Loucy (cell line): ENCODE data around the gene CEP131.

ENCODE experiments used
- H2AFZ ChIP-seq: fragments of 200-600 bp; sonication (generic); 2 replicates; pipeline ENCODE4 v1.6.0; 2016; ENCODE audit warnings: antibody characterized with exemption, mild to moderate bottlenecking, low read length, moderate library complexity
- H3F3A ChIP-seq: fragments of 200-600 bp; 2 replicates; pipeline ENCODE4 v1.6.0; 2016; ENCODE audit warnings: antibody characterized with exemption, low read depth, mild to moderate bottlenecking
- H3K27me3 ChIP-seq: fragments of 200-600 bp; sonication (generic); 2 replicates; pipeline ENCODE4 v1.6.1; 2014; ENCODE audit warnings: low read length, mild to moderate bottlenecking; ENCODE audit not compliant: insufficient read depth, poor library complexity, severe bottlenecking
- H3K36me3 ChIP-seq: fragments of 200-600 bp; sonication (generic); 2 replicates; pipeline ENCODE4 v1.6.1; 2016; ENCODE audit warnings: low read length; ENCODE audit not compliant: insufficient read depth
- H3K4me1 ChIP-seq: fragments of 200-600 bp; sonication (generic); 2 replicates; pipeline ENCODE4 v1.5.1; 2014; ENCODE audit warnings: low read length, mild to moderate bottlenecking; ENCODE audit not compliant: insufficient read depth, poor library complexity, severe bottlenecking
- H3K4me2 ChIP-seq: fragments of 200-600 bp; sonication (generic); 2 replicates; pipeline ENCODE4 v1.6.0; 2014; ENCODE audit warnings: antibody characterized with exemption, low read length, low read depth, mild to moderate bottlenecking; ENCODE audit not compliant: poor library complexity, severe bottlenecking
- H3K4me3 ChIP-seq: fragments of 200-600 bp; sonication (generic); 2 replicates; pipeline ENCODE4 v1.5.1; 2014; ENCODE audit warnings: low read length, mild to moderate bottlenecking, mixed read lengths; ENCODE audit not compliant: poor library complexity, severe bottlenecking
- H3K79me2 ChIP-seq: fragments of 200-600 bp; sonication (generic); 2 replicates; pipeline ENCODE4 v1.6.1; 2014; ENCODE audit warnings: low read length; ENCODE audit not compliant: insufficient read depth
- H3K9ac ChIP-seq: fragments of 200-600 bp; sonication (generic); 2 replicates; pipeline ENCODE4 v1.6.0; 2014; ENCODE audit warnings: mild to moderate bottlenecking, low read depth, low read length, moderate library complexity; ENCODE audit not compliant: poor library complexity, severe bottlenecking
- H3K9me2 ChIP-seq: fragments of 200-600 bp; sonication (generic); replicated peaks from 2 replicates; pipeline ENCODE4 v1.6.1; 2016; ENCODE audit warnings: low read depth, low read length, mixed read lengths
- H3K9me3 ChIP-seq: fragments of 200-600 bp; sonication (generic); 2 replicates; pipeline ENCODE4 v1.6.1; 2014; ENCODE audit warnings: mild to moderate bottlenecking, antibody characterized with exemption, low read length, low read depth; ENCODE audit not compliant: insufficient read depth
- H4K20me1 ChIP-seq: fragments of 200-600 bp; sonication (generic); 2 replicates; pipeline ENCODE4 v1.6.0; 2014; ENCODE audit warnings: antibody characterized with exemption, low read length, mild to moderate bottlenecking; ENCODE audit not compliant: insufficient read depth, poor library complexity, severe bottlenecking
- CTCF ChIP-seq: fragments of 200-600 bp; sonication (generic); conservative IDR thresholded peaks from 2 replicates; pipeline ENCODE4 v1.5.1; 2014; ENCODE audit warnings: mild to moderate bottlenecking, antibody characterized with exemption, low read length
- EZH2phosphoT487 ChIP-seq: fragments of 200-600 bp; IDR thresholded peaks from 2 replicates; pipeline ENCODE4 v1.6.1; 2018; ENCODE audit warnings: antibody characterized with exemption, mild to moderate bottlenecking, moderate library complexity, borderline replicate concordance

Gene CEP131

GRCh38 chr17:81267390-81268067 lies 44.8 kb upstream of the CEP131 start:
- H3K36me3 ChIP-seq, result peaks cover 23% of the 10 kb centered on the region; the same call in 1 of the 2 replicates
- H3K27me3 ChIP-seq, result no peaks in the 10 kb centered on the region
- H3K4me2 ChIP-seq, result no peak overlapping the region
- no peaks in the 10 kb centered on the region for H3K9me3 ChIP-seq
- no peak for TF ChIP-seq CTCF
- no peak for TF ChIP-seq EZH2phosphoT487
- H3K9me2 ChIP-seq, result no peaks in the 10 kb centered on the region
- H3F3A ChIP-seq, result no peaks in the 10 kb centered on the region
- no peaks in the 10 kb centered on the region for H4K20me1 ChIP-seq
- peaks cover 17% of the 10 kb centered on the region for H3K4me1 ChIP-seq
- H3K9ac ChIP-seq, result no peak overlapping the region
- H2AFZ ChIP-seq, result no peak overlapping the region
- no peaks in the 10 kb centered on the region; the same call in 1 of the 2 replicates for H3K79me2 ChIP-seq
- no peak overlapping the region for H3K4me3 ChIP-seq

DNA sequence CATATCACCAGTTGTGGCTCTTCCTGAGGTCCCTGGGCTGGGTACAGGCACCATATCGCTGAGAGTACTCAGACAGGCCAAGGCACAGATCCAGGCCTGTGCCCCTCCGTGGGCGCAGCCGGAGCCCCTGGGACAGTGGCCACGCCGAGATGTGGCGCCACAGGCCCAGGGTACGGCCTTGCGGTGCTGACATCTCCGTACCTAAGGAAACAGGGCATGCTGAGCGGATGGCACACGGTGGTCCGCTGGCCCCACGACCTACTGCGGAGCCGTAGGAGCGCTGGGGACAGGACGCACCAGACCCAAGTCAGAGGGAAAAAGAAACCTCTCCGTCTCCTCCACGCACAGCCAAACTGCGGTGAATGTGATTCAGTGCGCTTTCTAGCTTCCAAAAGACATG lies 42.8 kb upstream of the CEP131 start:
- Histone ChIP-seq H2AFZ (no peak overlapping the region), H3K79me2 (no peaks in the 10 kb centered on the region; the same call in 1 of the 2 replicates), H3K36me3 (peaks cover 40% of the 10 kb centered on the region; the same call in 1 of the 2 replicates), H3K9me3 (no peaks in the 10 kb centered on the region), H4K20me1 (no peaks in the 10 kb centered on the region), H3K9me2 (no peaks in the 10 kb centered on the region), H3K4me2 (no peak overlapping the region), H3K27me3 (no peaks in the 10 kb centered on the region), H3K4me3 (no peak overlapping the region), H3F3A (no peaks in the 10 kb centered on the region), H3K9ac (no peak overlapping the region), H3K4me1 (peaks cover 7% of the 10 kb centered on the region)
- TF ChIP-seq CTCF, result no peak
- TF ChIP-seq EZH2phosphoT487, result no peak

- H3K79me2 ChIP-seq, result no peaks in the 10 kb centered on the region; the same call in 1 of the 2 replicates
These were observed 41.9 kb upstream of the CEP131 start for GRCh38 chr17:81264640-81265039.

More at GRCh38 chr17:81264640-81265039, 41.9 kb upstream of the CEP131 start:
- Histone ChIP-seq H3K27me3 (no peaks in the 10 kb centered on the region), H4K20me1 (no peaks in the 10 kb centered on the region), H3K9me3 (no peaks in the 10 kb centered on the region), H3K4me1 (no peaks in the 10 kb centered on the region), H3F3A (no peaks in the 10 kb centered on the region), H3K9me2 (no peaks in the 10 kb centered on the region), H2AFZ (no peak overlapping the region), H3K4me3 (no peak overlapping the region), H3K4me2 (no peak overlapping the region), H3K9ac (no peak overlapping the region), H3K36me3 (peaks cover 40% of the 10 kb centered on the region; the same call in 1 of the 2 replicates)
- no peak for TF ChIP-seq EZH2phosphoT487
- TF ChIP-seq CTCF, result no peak
